ENCODE measurements around the gene PPCS.

PPCS gene

DNA sequence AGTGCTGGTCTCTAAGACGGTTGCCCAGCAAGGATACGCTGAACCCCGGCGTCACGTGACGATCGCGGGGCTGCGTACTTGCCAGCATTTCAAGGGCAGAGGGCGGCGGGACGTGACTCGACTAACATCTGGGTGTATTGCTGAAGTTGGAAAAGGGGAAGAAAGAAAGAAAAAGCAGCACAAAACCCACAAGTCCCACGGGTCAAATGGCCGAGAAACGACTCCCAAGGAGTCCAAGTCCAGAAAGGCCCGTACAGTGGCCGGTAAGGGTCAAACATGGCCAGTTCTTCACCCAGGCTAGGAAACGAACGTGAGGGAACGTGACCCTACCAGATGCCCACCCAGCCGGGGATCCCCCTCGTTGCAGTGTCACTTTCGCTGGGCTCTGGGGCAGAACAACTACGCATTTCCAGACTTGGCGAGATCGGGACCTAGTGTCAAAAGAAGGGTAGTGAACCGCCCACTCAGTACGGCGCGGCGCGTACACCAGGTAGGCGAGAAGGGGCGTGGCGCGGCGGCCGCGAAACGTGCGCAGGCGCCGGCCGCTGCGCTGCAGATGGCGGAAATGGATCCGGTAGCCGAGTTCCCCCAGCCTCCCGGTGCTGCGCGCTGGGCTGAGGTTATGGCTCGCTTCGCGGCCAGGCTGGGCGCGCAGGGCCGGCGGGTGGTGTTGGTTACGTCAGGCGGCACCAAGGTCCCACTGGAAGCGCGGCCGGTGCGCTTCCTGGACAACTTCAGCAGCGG, at the start of gene PPCS, which contains the start of gene ZMYND12:
TSS of gene PPCS (plus strand) at position 534 of the 744 bp plus-strand sequence. CDS start at position 557, 23 bp downstream.
TSS of gene ZMYND12 (minus strand) at position 13 of the 744 bp plus-strand sequence. CDS start 25 bp downstream, outside the sequence.
- DNase-seq, result peak; percentile 84 to 89

DNA sequence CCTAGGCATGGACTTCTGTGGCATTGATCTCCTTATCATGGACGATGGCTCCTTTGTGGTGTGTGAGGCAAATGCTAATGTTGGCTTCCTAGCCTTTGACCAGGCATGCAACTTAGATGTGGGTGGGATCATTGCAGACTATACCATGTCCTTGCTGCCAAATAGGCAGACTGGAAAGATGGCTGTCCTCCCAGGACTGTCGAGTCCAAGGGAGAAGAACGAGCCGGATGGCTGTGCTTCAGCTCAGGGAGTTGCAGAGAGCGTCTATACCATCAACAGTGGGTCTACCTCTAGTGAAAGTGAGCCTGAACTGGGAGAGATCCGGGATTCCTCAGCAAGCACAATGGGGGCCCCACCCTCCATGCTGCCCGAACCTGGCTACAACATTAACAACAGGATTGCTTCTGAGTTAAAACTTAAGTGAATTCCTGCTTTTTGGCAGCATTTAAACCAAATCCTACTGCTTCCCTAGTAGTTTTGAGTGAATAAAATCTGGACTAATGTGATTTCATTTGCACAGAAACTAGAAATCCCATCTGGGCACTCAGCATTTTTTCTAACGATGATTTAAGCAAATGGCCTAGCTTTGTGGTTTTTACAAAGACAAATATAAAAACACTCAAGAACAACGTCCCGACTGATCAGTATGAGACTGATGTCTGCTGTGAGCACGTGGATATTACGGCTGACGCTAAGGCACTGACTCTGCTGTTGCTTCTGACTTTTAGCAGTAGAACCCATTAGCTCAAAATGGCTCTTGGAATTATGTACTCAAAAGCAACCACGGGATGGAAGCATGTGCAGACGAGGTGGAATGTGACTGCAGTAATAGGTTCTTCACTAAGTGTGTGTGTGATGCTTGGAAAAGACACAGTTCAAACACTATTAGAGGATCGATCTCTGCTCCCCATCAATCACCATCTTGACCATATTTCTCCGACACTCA, 41.5 kb upstream of the PPCS start:
- no peak for DNase-seq

- no peak for DNase-seq
Observed at GRCh38 chr1:42417166-42417565, 39.2 kb upstream of the PPCS start.

DNA sequence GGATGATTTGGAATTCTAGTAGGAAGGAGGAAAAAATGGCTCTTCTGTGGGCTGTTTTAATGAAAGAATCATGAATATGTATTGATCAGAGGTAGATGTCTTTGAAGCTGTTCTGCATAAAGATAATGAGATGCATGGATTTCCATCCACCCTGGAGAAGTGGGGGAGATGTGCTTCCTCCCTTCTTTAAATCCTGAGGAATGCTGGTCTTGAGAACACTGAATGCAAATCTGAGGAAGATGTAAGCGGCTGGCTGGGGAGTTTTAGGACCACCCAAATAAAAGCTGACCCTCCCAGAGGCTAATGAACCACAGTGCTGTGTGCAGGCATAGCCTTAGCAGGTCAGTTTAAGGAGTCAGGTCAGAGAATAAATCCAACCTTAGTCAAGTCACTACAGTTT, 37.8 kb upstream of the PPCS start:
- DNase-seq, result no peak

- DNase-seq, result no peak
Observed at GRCh38 chr1:42419126-42419821, 37.1 kb upstream of the PPCS start.

- DNase-seq, result no peak
Observed at GRCh38 chr1:42420121-42420520, 36.2 kb upstream of the PPCS start.

DNA sequence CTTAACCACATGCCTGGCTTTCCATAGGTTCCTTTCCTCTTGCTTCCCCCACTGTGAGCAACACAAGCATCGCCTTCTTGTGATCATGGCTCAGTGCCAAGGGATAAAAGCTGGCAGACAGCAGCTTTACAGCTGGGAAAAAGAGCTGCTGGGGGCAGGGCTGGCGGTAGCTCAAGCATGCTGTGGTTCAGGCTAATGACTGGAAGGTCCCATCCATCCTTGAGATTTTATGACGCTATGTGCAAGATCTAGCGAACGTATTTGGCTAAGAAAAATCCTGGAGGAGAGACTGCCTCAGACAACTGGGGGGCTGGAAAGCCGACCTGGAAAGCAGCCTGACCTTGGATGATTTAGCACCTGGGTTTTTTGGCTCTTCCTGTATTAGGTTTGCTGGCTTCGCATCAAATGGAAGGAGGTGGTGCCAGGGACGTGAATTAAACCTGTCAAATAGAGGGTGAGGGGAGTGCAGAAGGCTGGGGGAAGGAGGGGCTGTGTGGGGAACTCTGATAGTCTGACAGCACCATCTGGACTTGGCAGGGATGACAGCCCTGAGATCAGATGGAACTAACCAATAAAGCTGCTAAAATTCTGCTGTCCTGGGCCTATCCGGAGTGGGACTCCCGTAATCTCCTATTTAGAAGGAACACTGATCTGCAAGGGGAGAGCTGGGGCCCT, 35.3 kb upstream of the PPCS start:
- DNase-seq, result no peak

GRCh38 chr1:42422737-42423136, 33.6 kb upstream of the PPCS start:
- no peak for DNase-seq

GRCh38 chr1:42423681-42424080, 32.7 kb upstream of the PPCS start:
- no peak for DNase-seq

- no peak for DNase-seq
Observed at GRCh38 chr1:42424201-42424600, 32.1 kb upstream of the PPCS start.

DNA sequence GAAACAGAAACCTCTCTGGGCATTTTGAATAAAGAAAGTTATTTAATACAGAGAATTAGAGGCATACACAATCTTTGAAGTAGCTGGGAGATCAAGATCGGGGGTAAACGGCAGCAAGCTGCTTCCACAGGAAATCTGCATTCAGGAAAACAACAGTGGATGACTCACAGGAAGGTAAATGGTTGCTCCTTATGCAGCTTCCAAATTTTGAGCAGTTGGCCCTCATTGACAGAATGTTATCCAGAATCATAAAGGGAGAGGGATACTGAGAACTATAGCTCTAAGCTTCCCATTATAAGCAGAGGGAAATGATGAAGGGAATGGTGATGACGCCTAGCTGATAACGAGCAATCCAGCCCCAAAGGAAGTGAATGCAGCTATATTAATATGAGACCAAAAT, 29.1 kb upstream of the PPCS start:
- no peak for DNase-seq

- peak; percentile 10 to 37 for DNase-seq
Observed at GRCh38 chr1:42429603-42430002, 26.7 kb upstream of the PPCS start.

- peak; percentile 28 to 67 for DNase-seq
Observed at GRCh38 chr1:42430286-42431135, 25.8 kb upstream of the PPCS start.

GRCh38 chr1:42431514-42431913, 24.8 kb upstream of the PPCS start:
- DNase-seq, result no peak

- DNase-seq, result no peak
Observed at GRCh38 chr1:42432714-42433113, 23.6 kb upstream of the PPCS start.

- no peak for DNase-seq
Observed at GRCh38 chr1:42433369-42433768, 23.0 kb upstream of the PPCS start.

- DNase-seq, result no peak
Observed at GRCh38 chr1:42434340-42434739, 22.0 kb upstream of the PPCS start.

GRCh38 chr1:42439940-42440339, 16.4 kb upstream of the PPCS start:
- no peak for DNase-seq

GRCh38 chr1:42442662-42443061, 13.7 kb upstream of the PPCS start:
- DNase-seq, result peak; percentile 65 to 70

DNA sequence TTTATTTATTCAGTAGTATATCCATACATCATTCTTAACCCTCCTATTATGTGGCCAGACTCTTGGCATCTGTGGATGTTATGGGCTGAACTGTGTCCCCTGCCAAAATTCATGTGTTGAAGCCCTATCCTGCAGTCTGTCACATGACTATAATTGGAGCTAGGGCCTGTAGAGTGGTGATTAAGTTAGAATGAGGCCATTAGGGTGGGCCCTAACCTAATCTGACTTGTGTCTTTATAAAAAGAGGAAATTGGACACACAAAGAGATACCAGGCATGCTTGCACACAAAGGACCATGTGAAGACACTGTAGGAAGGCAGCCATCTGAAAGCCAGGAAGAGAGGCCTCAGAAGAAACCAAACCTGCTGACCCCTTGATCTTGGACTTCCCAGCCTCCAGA, 7.1 kb upstream of the PPCS start:
- DNase-seq, result no peak

GRCh38 chr1:42450061-42450460, 6.3 kb upstream of the PPCS start:
- DNase-seq, result no peak

GRCh38 chr1:42453386-42453785, 3.0 kb upstream of the PPCS start:
- no peak for DNase-seq

Data from inflammatory macrophage treated with lipopolysaccharide for 1 hour (primary cell).